PFSK-1 (cell line): ENCODE data around the gene BCAP31.
A peak's percentile ranks its signal among the peaks of the same experiment; 100 is the strongest.

Experiments
- FOXP2 ChIP-seq: optimal IDR thresholded peaks from 2 replicates; pipeline ENCODE3; 2011; ENCODE audit warnings: borderline replicate concordance, control low read depth, inconsistent platforms; ENCODE audit not compliant: insufficient read depth; ENCODE audit errors: extremely low read length, extremely low read depth
- POLR2AphosphoS5 ChIP-seq: IDR thresholded peaks from 2 replicates; pipeline ENCODE4 v1.6.1; 2012; ENCODE audit warnings: low read depth, mild to moderate bottlenecking, control low read depth, low read length, moderate library complexity
- REST ChIP-seq, 2 experiments: IDR thresholded peaks; 2 replicates each; pipeline versions ENCODE4 v1.6.1 to v1.8.0; 2011 to 2012; ENCODE audit warnings: low read depth in 2 of 2, low read length in 2 of 2, control low read depth in 1 of 2, inconsistent platforms in 1 of 2, mild to moderate bottlenecking in 1 of 2, moderate library complexity in 1 of 2; ENCODE audit not compliant: insufficient read depth in 1 of 2
- SIN3A ChIP-seq: IDR thresholded peaks from 2 replicates; pipeline ENCODE4 v1.6.1; 2012; ENCODE audit warnings: mild to moderate bottlenecking, low read length, moderate library complexity, borderline replicate concordance; ENCODE audit not compliant: insufficient read depth
- TAF1 ChIP-seq: IDR thresholded peaks from 2 replicates; pipeline ENCODE4 v1.6.1; 2012; ENCODE audit warnings: low read length, control low read depth, borderline replicate concordance; ENCODE audit not compliant: insufficient read depth

BCAP31 gene

GRCh38 chrX:153669174-153669890, 54.9 kb downstream of the BCAP31 start:
- TF ChIP-seq REST (IDR thresholded peaks at IDR 0.05; ENCODE audit: insufficient read depth in 1 of 2, low read depth in 2 of 2, low read length in 2 of 2) = no peak
- TF ChIP-seq POLR2AphosphoS5 = no peak
- no peak for TF ChIP-seq FOXP2
- TF ChIP-seq TAF1 = no peak
- no peak for TF ChIP-seq SIN3A

- TF ChIP-seq TAF1 (no peak), POLR2AphosphoS5 (no peak), FOXP2 (no peak), SIN3A (no peak), REST (IDR thresholded peaks at IDR 0.05; ENCODE audit: insufficient read depth in 1 of 2, low read depth in 2 of 2, low read length in 2 of 2) (no peak)
These were observed 55.6 kb downstream of the BCAP31 start for GRCh38 chrX:153668423-153669173.

GRCh38 chrX:153667956-153668396, 56.2 kb downstream of the BCAP31 start:
- 0 out of 4 replicates have a peak, but pooled peaks of 1 of the 2 experiments have one; percentile 22 for TF ChIP-seq REST (IDR thresholded peaks at IDR 0.05; ENCODE audit: insufficient read depth in 1 of 2, low read depth in 2 of 2, low read length in 2 of 2)
- TF ChIP-seq POLR2AphosphoS5 = no peak

GRCh38 chrX:153667281-153667955, 56.8 kb downstream of the BCAP31 start:
- TF ChIP-seq POLR2AphosphoS5 (no peak), FOXP2 (no peak), SIN3A (no peak), REST (IDR thresholded peaks at IDR 0.05; ENCODE audit: insufficient read depth in 1 of 2, low read depth in 2 of 2, low read length in 2 of 2) (no peak), TAF1 (no peak)
